ENCODE data around the gene G0S2. TPM values are rescaled to one million over a fixed set of nuclear protein-coding genes. Genes with fewer than 3 reads are reported as not detected.

The G0S2 gene
- polyA plus RNA-seq, 3 donors: 176 to 1,583 (median 373) TPM

DNA sequence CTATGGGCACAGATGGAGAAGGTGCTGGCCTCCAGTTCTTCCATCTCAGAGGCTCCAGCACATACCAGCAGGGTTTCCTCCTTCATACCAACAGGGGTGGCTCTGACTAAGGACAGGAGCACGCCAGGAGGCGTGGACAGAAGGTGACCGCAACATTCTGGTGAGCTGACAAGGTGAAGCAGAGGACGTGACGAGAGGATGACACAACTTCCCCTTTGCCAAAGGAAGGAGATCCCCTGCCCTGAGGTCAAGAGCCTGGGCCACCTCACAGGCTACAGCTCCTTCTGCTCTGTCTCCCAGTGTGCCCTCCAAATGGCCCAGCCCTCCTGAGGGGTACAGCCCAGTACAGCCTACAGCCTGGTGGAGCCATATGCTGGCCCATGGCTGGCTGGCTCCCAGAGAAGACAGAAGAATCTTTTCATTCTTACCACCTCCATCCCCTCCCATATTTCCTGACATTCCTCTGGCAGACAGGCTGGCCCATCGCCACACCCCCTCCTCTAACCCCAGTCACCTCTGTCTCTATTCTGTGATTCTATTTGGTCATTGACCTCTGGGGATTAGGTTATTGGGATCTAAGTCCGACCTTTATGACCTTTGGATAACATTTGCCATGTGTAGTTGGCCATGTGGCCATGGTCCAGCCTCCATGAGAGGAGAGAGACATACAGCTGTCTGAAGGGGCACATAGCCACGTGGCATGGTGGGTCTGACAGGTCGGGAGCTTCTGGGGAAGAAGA is 17.9 kb upstream of the G0S2 start:
- DNase-seq: peak; percentile 97 to 100 (median 99)
- intact Hi-C loops (cut with micrococcal nuclease): loop anchor here in 1 of 2 donors (2.0 kb wide), 1 partner anchor 15 kb away; no protein-coding TSS in a partner anchor
- Histone ChIP-seq H3K27me3 (ENCODE audit: control insufficient read depth in 2 of 2, insufficient read depth in 2 of 2, low read length in 2 of 2) (peaks cover 14 to 56% of the 10 kb centered on the region in 2 donors), H3K27ac (ENCODE audit: low read depth in 1 of 2, low read length in 2 of 2) (peak overlapping the region; percentile 34 to 55), H2AFZ (ENCODE audit: insufficient read depth, low read depth, low read length, poor library complexity, severe bottlenecking) (no peak overlapping the region), H3K4me3 (replicated peaks in 1 of 3; ENCODE audit: low read depth in 2 of 3, low read length in 3 of 3) (no peak overlapping the region), H3K9ac (ENCODE audit: insufficient read depth, low read length, poor library complexity, severe bottlenecking) (no peak overlapping the region), H3K9me3 (replicated peaks in 1 of 2; ENCODE audit: control insufficient read depth in 1 of 2, insufficient read depth in 1 of 2, low read length in 2 of 2) (no peaks in the 10 kb centered on the region), H3K4me1 (ENCODE audit: control insufficient read depth in 1 of 2, insufficient read depth in 2 of 2, low read length in 2 of 2) (peaks cover 52 to 63% of the 10 kb centered on the region in 2 donors), H3K4me2 (replicated peaks; ENCODE audit: extremely low read depth, low read length, poor library complexity, severe bottlenecking) (no peak overlapping the region), H3K79me2 (ENCODE audit: insufficient read depth, low read length) (no peaks in the 10 kb centered on the region), H4K20me1 (ENCODE audit: insufficient read depth, low read length) (no peaks in the 10 kb centered on the region), H3K36me3 (replicated peaks in 1 of 2; ENCODE audit: control insufficient read depth in 1 of 2, insufficient read depth in 2 of 2, low read length in 2 of 2) (no peaks in the 10 kb centered on the region)
- TF ChIP-seq, protein P1, sequence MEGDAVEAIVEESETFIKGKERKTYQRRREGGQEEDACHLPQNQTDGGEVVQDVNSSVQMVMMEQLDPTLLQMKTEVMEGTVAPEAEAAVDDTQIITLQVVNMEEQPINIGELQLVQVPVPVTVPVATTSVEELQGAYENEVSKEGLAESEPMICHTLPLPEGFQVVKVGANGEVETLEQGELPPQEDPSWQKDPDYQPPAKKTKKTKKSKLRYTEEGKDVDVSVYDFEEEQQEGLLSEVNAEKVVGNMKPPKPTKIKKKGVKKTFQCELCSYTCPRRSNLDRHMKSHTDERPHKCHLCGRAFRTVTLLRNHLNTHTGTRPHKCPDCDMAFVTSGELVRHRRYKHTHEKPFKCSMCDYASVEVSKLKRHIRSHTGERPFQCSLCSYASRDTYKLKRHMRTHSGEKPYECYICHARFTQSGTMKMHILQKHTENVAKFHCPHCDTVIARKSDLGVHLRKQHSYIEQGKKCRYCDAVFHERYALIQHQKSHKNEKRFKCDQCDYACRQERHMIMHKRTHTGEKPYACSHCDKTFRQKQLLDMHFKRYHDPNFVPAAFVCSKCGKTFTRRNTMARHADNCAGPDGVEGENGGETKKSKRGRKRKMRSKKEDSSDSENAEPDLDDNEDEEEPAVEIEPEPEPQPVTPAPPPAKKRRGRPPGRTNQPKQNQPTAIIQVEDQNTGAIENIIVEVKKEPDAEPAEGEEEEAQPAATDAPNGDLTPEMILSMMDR (IDR thresholded peaks at IDR 0.05): no peak
- Mint-ChIP-seq H3K4me3 (peak overlapping the region; percentile 51 to 80), H3K27me3 (ENCODE audit: low read depth in 3 of 3) (peaks cover 44 to 76% (median 47%) of the 10 kb centered on the region in 3 donors), H3K27ac (peak overlapping the region; percentile 74 to 98 (median 97)), H3K9me3 (peaks cover 0 to 4% (median 0%) of the 10 kb centered on the region in 7 donors), H3K36me3 (peaks cover 17 to 32% of the 10 kb centered on the region in 2 donors), H3K4me1 (peaks cover 67% of the 10 kb centered on the region)
- 26% methylated on average over 7 of the region's 9 CpGs for WGBS (ENCODE audit: insufficient coverage)

DNA sequence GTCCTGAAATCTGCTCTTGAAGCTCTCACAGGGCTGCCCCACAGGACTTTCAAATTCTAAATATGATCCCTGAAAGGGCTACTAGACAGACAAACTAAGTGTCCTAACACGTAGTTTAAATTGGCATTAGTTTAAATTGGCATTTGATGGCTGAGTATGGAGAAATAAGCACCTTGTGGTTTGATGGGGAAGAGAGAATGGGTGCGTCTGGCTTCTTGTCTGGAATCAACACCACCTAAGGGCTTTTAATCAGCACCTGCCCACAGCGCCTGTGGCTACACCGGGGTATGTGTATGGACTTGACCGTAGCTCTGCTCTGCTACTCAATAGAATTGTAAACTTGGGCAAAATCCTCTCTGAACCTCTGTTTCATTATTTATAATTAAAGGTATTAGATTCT is 17.3 kb upstream of the G0S2 start:
- no peaks in the 10 kb centered on the region for H3K9me3 ChIP-seq (replicated peaks in 1 of 2; ENCODE audit: control insufficient read depth in 1 of 2, insufficient read depth in 1 of 2, low read length in 2 of 2)
- H3K36me3 Mint-ChIP-seq: peaks cover 17 to 38% of the 10 kb centered on the region in 2 donors
- H3K4me3 Mint-ChIP-seq: peak overlapping the region; percentile 20 to 62
- peak overlapping the region; percentile 74 to 98 (median 97) for H3K27ac Mint-ChIP-seq
- peaks cover 48 to 57% of the 10 kb centered on the region in 2 donors for H3K4me1 ChIP-seq (ENCODE audit: control insufficient read depth in 1 of 2, insufficient read depth in 2 of 2, low read length in 2 of 2)
- no CpG with 5 or more reads among the region's 5 CpGs for WGBS (ENCODE audit: insufficient coverage)
- no peaks in the 10 kb centered on the region for H3K36me3 ChIP-seq (replicated peaks in 1 of 2; ENCODE audit: control insufficient read depth in 1 of 2, insufficient read depth in 2 of 2, low read length in 2 of 2)
- H2AFZ ChIP-seq (ENCODE audit: insufficient read depth, low read depth, low read length, poor library complexity, severe bottlenecking): no peak overlapping the region
- no peaks in the 10 kb centered on the region for H4K20me1 ChIP-seq (ENCODE audit: insufficient read depth, low read length)
- no peak for DNase-seq
- TF ChIP-seq, protein P1 (IDR thresholded peaks at IDR 0.05): no peak
- peaks cover 62% of the 10 kb centered on the region for H3K4me1 Mint-ChIP-seq
- H3K27me3 ChIP-seq (ENCODE audit: control insufficient read depth in 2 of 2, insufficient read depth in 2 of 2, low read length in 2 of 2): peaks cover 20 to 52% of the 10 kb centered on the region in 2 donors
- H3K27me3 Mint-ChIP-seq (ENCODE audit: low read depth in 3 of 3): peaks cover 46 to 72% (median 47%) of the 10 kb centered on the region in 3 donors
- no peak overlapping the region for H3K4me2 ChIP-seq (replicated peaks; ENCODE audit: extremely low read depth, low read length, poor library complexity, severe bottlenecking)
- intact Hi-C loops (cut with micrococcal nuclease): loop anchor here in 1 of 2 donors (2.0 kb wide), 1 partner anchor 15 kb away; no protein-coding TSS in a partner anchor
- H3K27ac ChIP-seq (ENCODE audit: low read depth in 1 of 2, low read length in 2 of 2): peak overlapping the region in 1 of 2 donors; percentile 55
- no peak overlapping the region for H3K9ac ChIP-seq (ENCODE audit: insufficient read depth, low read length, poor library complexity, severe bottlenecking)
- H3K79me2 ChIP-seq (ENCODE audit: insufficient read depth, low read length): no peaks in the 10 kb centered on the region
- H3K4me3 ChIP-seq (replicated peaks in 1 of 3; ENCODE audit: low read depth in 2 of 3, low read length in 3 of 3): no peak overlapping the region
- H3K9me3 Mint-ChIP-seq: peaks cover 0 to 4% (median 0%) of the 10 kb centered on the region in 7 donors
